Gastrocnemius medialis (tissue), 4 donors: ENCODE results near the gene MAPKAP1.

Experiments
- CTCF ChIP-seq, 5 experiments: fragments of 450-650 bp in 3 of 5; fragments of 200-600 bp in 2 of 5; sonication (generic) in 2 of 5; IDR thresholded peaks in 4 of 5; conservative IDR thresholded peaks in 1 of 5; 1 replicate in 4 of 5; 2 replicates in 1 of 5; pipeline ENCODE4 v1.5.1; 2016 to 2019; ENCODE audit warnings: antibody characterized with exemption in 5 of 5, mild to moderate bottlenecking in 3 of 5, moderate library complexity in 3 of 5
- POLR2A ChIP-seq, 2 donors: fragments of 450-650 bp; IDR thresholded peaks; one replicate each; pipeline ENCODE4 v1.6.1; 2017; ENCODE audit warnings: antibody characterized with exemption in 2 of 2, mild to moderate bottlenecking in 2 of 2, moderate library complexity in 2 of 2

GRCh38 chr9:125435776-125436612 lies 271.0 kb downstream of the MAPKAP1 start:
- TF ChIP-seq CTCF (IDR thresholded peaks at IDR 0.05 in 4 of 5, conservative IDR thresholded peaks at IDR 0.05 in 1 of 5) = no peak
- TF ChIP-seq POLR2A (IDR thresholded peaks at IDR 0.05) = no peak
